H1 (cell line): ENCODE results near the gene GFOD1. TPM values are rescaled to one million over a fixed set of nuclear protein-coding genes. Genes with fewer than 3 reads are reported as not detected.

Source experiments
- CTCF ChIA-PET: fragments of 300-600 bp; sonication (Branson Sonifier 250); formaldehyde crosslinking; loops from one replicate; lab custom pipeline; 2021; ENCODE audit not compliant: partially characterized antibody; lab: Charles Lee
- POLR2A ChIA-PET: fragments of 300-600 bp; sonication (Branson Sonifier 250); formaldehyde crosslinking; loops from one replicate; lab custom pipeline; 2021; ENCODE audit warnings: inconsistent platforms; ENCODE audit not compliant: partially characterized antibody; lab: Charles Lee
- DNase-seq, 2 experiments: peaks; one replicate each; pipeline versions ENCODE4 v3.0.0 to v3.0.0-alpha.2; 2010 to 2022; ENCODE audit warnings: low spot score in 2 of 2, low read depth in 1 of 2, mixed read lengths in 1 of 2
- FAIRE-seq: peaks from 2 replicates; lab custom pipeline; 2011; peaks lifted over from hg19 to GRCh38; lab: Jason Lieb, UNC
- H2AFZ ChIP-seq: 2 replicates; pipeline ENCODE4 v1.8.1; 2012; ENCODE audit warnings: low read length, inconsistent platforms
- H2AK5ac ChIP-seq: 2 replicates; pipeline ENCODE4 v1.6.1; 2013; ENCODE audit warnings: low read depth, low read length
- H2BK120ac ChIP-seq: replicated peaks from 2 replicates; pipeline ENCODE3; 2013; ENCODE audit warnings: low read depth, low read length, inconsistent platforms
- H2BK12ac ChIP-seq: 2 replicates; pipeline ENCODE4 v1.6.1; 2013; ENCODE audit warnings: low read depth, low read length
- H2BK15ac ChIP-seq: 2 replicates; pipeline ENCODE4 v1.6.1; 2013; ENCODE audit warnings: low read length
- H2BK20ac ChIP-seq: 2 replicates; pipeline ENCODE4 v1.6.1; 2013; ENCODE audit warnings: low read length
- H2BK5ac ChIP-seq: 2 replicates; pipeline ENCODE4 v1.6.1; 2013; ENCODE audit warnings: low read depth, low read length
- H3K14ac ChIP-seq: 2 replicates; pipeline ENCODE4 v1.6.1; 2013; ENCODE audit warnings: inconsistent platforms; ENCODE audit not compliant: insufficient read length
- H3K18ac ChIP-seq: 2 replicates; pipeline ENCODE4 v1.6.1; 2013; ENCODE audit warnings: low read length; ENCODE audit errors: extremely low read depth
- H3K23ac ChIP-seq: 2 replicates; pipeline ENCODE4 v1.6.1; 2013; ENCODE audit warnings: inconsistent platforms; ENCODE audit not compliant: insufficient read length
- H3K23me2 ChIP-seq: 2 replicates; pipeline ENCODE4 v1.6.1; 2013; ENCODE audit warnings: low read depth, low read length
- H3K27ac ChIP-seq: 2 replicates; pipeline ENCODE4 v1.6.1; 2011; ENCODE audit warnings: low read depth, low read length, inconsistent platforms
- H3K27me3 ChIP-seq, 4 experiments: replicated peaks in 1 of 4; 1 replicate in 1 of 4; 2 replicates in 3 of 4; pipeline versions ENCODE4 v1.6.1 to v1.8.1; 2011 to 2013; ENCODE audit warnings: low read length in 3 of 4, mild to moderate bottlenecking in 3 of 4, inconsistent platforms in 2 of 4, mixed read lengths in 2 of 4, moderate library complexity in 1 of 4; ENCODE audit not compliant: control insufficient read depth in 3 of 4, insufficient read depth in 3 of 4; ENCODE audit errors: extremely low read depth in 1 of 4
- H3K36me3 ChIP-seq, 4 experiments: 2 replicates each; pipeline versions ENCODE4 v1.6.1 to v1.8.1; 2011 to 2013; ENCODE audit warnings: mild to moderate bottlenecking in 4 of 4, low read length in 3 of 4, moderate library complexity in 2 of 4, control low read depth in 1 of 4, inconsistent platforms in 1 of 4; ENCODE audit not compliant: insufficient read depth in 4 of 4, control insufficient read depth in 2 of 4
- H3K4ac ChIP-seq: replicated peaks from 2 replicates; pipeline ENCODE3; 2013; ENCODE audit warnings: low read length, low read depth, mixed read lengths, inconsistent platforms; ENCODE audit not compliant: insufficient read length
- H3K4me1 ChIP-seq, 4 experiments: replicated peaks in 1 of 4; 1 replicate in 1 of 4; 2 replicates in 3 of 4; pipeline versions ENCODE4 v1.6.1 to v1.8.1; 2011 to 2013; ENCODE audit warnings: low read length in 3 of 4, inconsistent platforms in 2 of 4, mixed read lengths in 1 of 4; ENCODE audit not compliant: insufficient read depth in 4 of 4, control insufficient read depth in 3 of 4
- H3K4me2 ChIP-seq, 2 experiments: 2 replicates each; pipeline versions ENCODE4 v1.6.1 to v1.8.1; 2011 to 2013; ENCODE audit warnings: low read depth in 2 of 2, low read length in 2 of 2, control low read depth in 1 of 2, inconsistent platforms in 1 of 2, mild to moderate bottlenecking in 1 of 2; ENCODE audit not compliant: insufficient read depth in 1 of 2
- H3K4me3 ChIP-seq, 4 experiments: fragments of 200-600, 300-600 bp in 1 of 4; sonication (generic), shearing (Covaris generic), sonication (Bioruptor Twin) in 1 of 4; 2 replicates each; pipeline versions ENCODE4 v1.5.1 to v1.8.1; 2011 to 2016; ENCODE audit warnings: low read length in 4 of 4, low read depth in 3 of 4, control low read depth in 2 of 4, inconsistent platforms in 2 of 4, mild to moderate bottlenecking in 2 of 4, mixed read lengths in 1 of 4, moderate library complexity in 1 of 4; ENCODE audit not compliant: insufficient read depth in 2 of 4; ENCODE audit errors: extremely low read depth in 1 of 4
- H3K56ac ChIP-seq: replicated peaks from 2 replicates; pipeline ENCODE3; 2013; ENCODE audit warnings: low read depth, mild to moderate bottlenecking, mixed read lengths, low read length, inconsistent platforms; ENCODE audit not compliant: insufficient read length
- H3K79me1 ChIP-seq: 2 replicates; pipeline ENCODE4 v1.6.1; 2013; ENCODE audit warnings: low read depth, low read length, control low read depth
- H3K79me2 ChIP-seq, 2 experiments: 2 replicates each; pipeline versions ENCODE4 v1.6.1 to v1.8.1; 2012 to 2013; ENCODE audit warnings: low read length in 2 of 2, mild to moderate bottlenecking in 2 of 2, inconsistent platforms in 1 of 2; ENCODE audit not compliant: insufficient read depth in 2 of 2, control insufficient read depth in 1 of 2
- H3K9ac ChIP-seq, 4 experiments: replicated peaks in 1 of 4; 1 replicate in 1 of 4; 2 replicates in 3 of 4; pipeline versions ENCODE4 v1.6.1 to v1.8.1; 2011 to 2013; ENCODE audit warnings: low read depth in 3 of 4, low read length in 3 of 4, control low read depth in 2 of 4, mild to moderate bottlenecking in 2 of 4, moderate library complexity in 2 of 4, inconsistent platforms in 1 of 4; ENCODE audit errors: extremely low read depth in 1 of 4
- H3K9me3 ChIP-seq, 2 experiments: 2 replicates each; pipeline versions ENCODE4 v1.6.1 to v1.8.1; 2012 to 2013; ENCODE audit warnings: mild to moderate bottlenecking in 2 of 2, moderate library complexity in 2 of 2, control low read depth in 1 of 2, inconsistent platforms in 1 of 2, low read depth in 1 of 2, low read length in 1 of 2, mixed read lengths in 1 of 2; ENCODE audit not compliant: insufficient read depth in 2 of 2
- H4K20me1 ChIP-seq, 2 experiments: replicated peaks in 1 of 2; 2 replicates each; pipeline versions ENCODE3 to v1.8.1; 2011 to 2013; ENCODE audit warnings: inconsistent platforms in 2 of 2, low read length in 2 of 2, mild to moderate bottlenecking in 1 of 2; ENCODE audit not compliant: insufficient read depth in 2 of 2, control insufficient read depth in 1 of 2
- H4K5ac ChIP-seq: 2 replicates; pipeline ENCODE4 v1.6.1; 2013; ENCODE audit warnings: low read length, low read depth, mixed read lengths, inconsistent platforms; ENCODE audit not compliant: insufficient read length
- H4K8ac ChIP-seq: 2 replicates; pipeline ENCODE4 v1.8.0; 2013; ENCODE audit warnings: mild to moderate bottlenecking, moderate library complexity, low read length, inconsistent platforms; ENCODE audit not compliant: insufficient read depth; ENCODE audit errors: extremely low read depth
- H4K91ac ChIP-seq: replicated peaks from 2 replicates; pipeline ENCODE3; 2013; ENCODE audit warnings: low read length, mixed read lengths, inconsistent platforms; ENCODE audit not compliant: insufficient read length
- BACH1 ChIP-seq: IDR thresholded peaks from 2 replicates; pipeline ENCODE4 v1.6.1; 2012; ENCODE audit warnings: low read length, improper control_type of control experiment
- CBX5 ChIP-seq: fragments of 300-800, 300-1000 bp; sonication (generic); IDR thresholded peaks from 2 replicates; pipeline ENCODE4 v1.7.1; 2016; ENCODE audit warnings: antibody characterized with exemption, low read length, low read depth
- CREB1 ChIP-seq: IDR thresholded peaks from 2 replicates; pipeline ENCODE4 v1.6.1; 2012; ENCODE audit warnings: inconsistent platforms
- GTF2F1 ChIP-seq: IDR thresholded peaks from 2 replicates; pipeline ENCODE4 v1.6.1; 2012; ENCODE audit warnings: low read depth, low read length, improper control_type of control experiment, borderline replicate concordance
- KDM5A ChIP-seq: fragments of 200-600 bp; IDR thresholded peaks from 2 replicates; pipeline ENCODE4 v1.7.1; 2012; ENCODE audit warnings: mild to moderate bottlenecking, low read length, inconsistent platforms, mixed read lengths
- SIRT6 ChIP-seq: IDR thresholded peaks from one replicate; pipeline ENCODE4 v1.7.1; 2012; ENCODE audit warnings: low read length, inconsistent platforms
- SUZ12 ChIP-seq: fragments of 200-600 bp; sonication (generic); IDR thresholded peaks from 2 replicates; pipeline ENCODE4 v1.6.1; 2012; ENCODE audit warnings: mild to moderate bottlenecking, inconsistent platforms, low read length, moderate library complexity, mixed read lengths
- TAF7 ChIP-seq: optimal IDR thresholded peaks from 2 replicates; pipeline ENCODE3; 2011; ENCODE audit warnings: low read depth, mild to moderate bottlenecking, inconsistent platforms, low read length, moderate library complexity, borderline replicate concordance
- TCF12 ChIP-seq: IDR thresholded peaks from 2 replicates; pipeline ENCODE4 v1.6.1; 2011; ENCODE audit warnings: low read depth, mild to moderate bottlenecking, low read length
- WGBS, 2 experiments: shearing (Covaris generic) in 1 of 2; methylation state at CpG; one replicate each; pipeline versions ENCODE4 v1.1.6 to v1.1.7; 2013 to 2015; ENCODE audit warnings: low lambda C conversion rate in 2 of 2, mixed read lengths in 2 of 2, inconsistent platforms in 1 of 2, low coverage in 1 of 2, missing lambda C conversion rate in 1 of 2; ENCODE audit not compliant: insufficient replicate concordance in 2 of 2, insufficient coverage in 1 of 2, insufficient read length in 1 of 2; ENCODE audit errors: extremely low coverage in 1 of 2, missing lambda C conversion rate in 1 of 2; 5-methylcytosine and 5-hydroxymethylcytosine counted together
- polyA plus RNA-seq, 7 experiments: library from polyadenylated mRNA; depleted of rRNA in 3 of 7; stranded (reverse) in 5 of 7; unstranded in 2 of 7; fragments of >200 nt in 5 of 7; fragments of 200-250 nt in 2 of 7; gene quantifications; 1 replicate in 5 of 7; 2 replicates in 1 of 7; 4 replicates in 1 of 7; pipeline versions ENCODE4 v1.2.1 to v1.2.3, GENCODE V29; 2011 to 2013; ENCODE audit warnings: missing spikeins in 2 of 7, mixed read lengths in 2 of 7
- total RNA-seq: library from RNA; stranded (reverse); fragmentation: NEBNext Ultra II Directional; extraction: Animal tissue kit (Norgen Biotek cat#: 25700); gene quantifications from 2 replicates; pipeline ENCODE4 v1.2.1, GENCODE V29; 2021

Gene GFOD1
- total and polyA plus RNA-seq, 2 of the 8 experiments (the other 6 are each of a cell fraction or from before 2014, with no cell fraction given), result 2.5 to 8.8 TPM

DNA sequence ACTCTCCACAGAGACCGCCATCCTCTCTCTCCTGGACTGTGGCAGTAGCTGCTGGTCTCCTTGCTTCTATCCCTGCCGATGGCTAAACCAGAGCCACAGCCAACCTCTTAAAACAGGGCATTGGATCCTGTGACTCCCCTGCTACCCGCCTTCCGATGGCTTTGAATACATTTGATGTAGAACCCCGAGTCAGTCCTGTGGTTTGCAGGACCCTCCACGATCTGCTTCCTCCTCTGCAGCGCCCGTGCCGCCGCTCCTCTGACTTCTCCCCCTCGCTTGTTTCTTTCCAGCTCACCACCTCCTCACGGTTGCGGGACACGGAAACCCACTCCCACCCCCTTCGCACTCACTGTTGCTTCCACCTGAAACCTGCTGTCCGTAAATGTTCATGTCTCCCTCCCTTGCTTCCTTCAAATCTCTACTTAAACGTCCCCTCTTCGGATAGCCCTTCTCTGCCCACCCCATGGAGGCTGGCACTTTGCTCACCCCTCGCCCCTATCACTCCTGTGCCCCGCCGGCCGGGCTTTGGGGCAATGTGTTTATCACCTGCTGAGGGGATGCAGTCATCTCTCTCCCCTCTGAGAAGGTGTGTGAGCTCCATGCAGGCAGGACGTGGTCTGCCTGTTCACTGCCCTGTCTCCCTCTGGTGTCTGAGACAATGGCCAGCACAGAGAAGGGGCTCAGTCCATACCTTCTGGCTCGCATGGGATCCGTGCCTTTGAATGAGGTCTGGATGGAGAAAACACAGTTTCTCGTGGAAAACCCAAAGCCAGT is 67.8 kb downstream of the GFOD1 start:
- H4K20me1 ChIP-seq, result no peaks in the 10 kb centered on the region
- H3K23ac ChIP-seq, result no peak overlapping the region
- no peak overlapping the region for H2BK120ac ChIP-seq
- no peaks in the 10 kb centered on the region for H3K79me2 ChIP-seq
- ChIA-PET POLR2A (interaction anchor here (0.8 kb wide), 1 partner anchor 35 kb away, joined by 3 read pairs; no protein-coding TSS in a partner anchor), CTCF (interaction anchor here (0.8 to 1.1 kb wide), 4 partner anchors 9 to 156 kb away, joined by 3 read pairs; no protein-coding TSS in a partner anchor)
- TF ChIP-seq GTF2F1 (no peak), BACH1 (no peak), TAF7 (no peak), SUZ12 (no peak), KDM5A (no peak), SIRT6 (no peak), CBX5 (no peak), TCF12 (no peak), CREB1 (no peak)
- H3K9ac ChIP-seq, result no peak overlapping the region
- peak overlapping the region; percentile 94 for H2BK12ac ChIP-seq
- peak overlapping the region; percentile 74 for H3K18ac ChIP-seq
- H3K14ac ChIP-seq, result no peak overlapping the region
- no peak for FAIRE-seq
- H3K23me2 ChIP-seq, result no peaks in the 10 kb centered on the region
- H4K91ac ChIP-seq, result peak overlapping the region; percentile 49
- 88% methylated on average over 26 of the region's 26 CpGs; no CpG with 5 or more reads in 1 of the 2 experiments for WGBS, 2 experiments
- no peak overlapping the region for H4K8ac ChIP-seq
- no peaks in the 10 kb centered on the region for H3K79me1 ChIP-seq
- peak overlapping the region; percentile 96 for H2AK5ac ChIP-seq
- peak overlapping the region; percentile 89 for H2BK20ac ChIP-seq
- peak overlapping the region; percentile 82; the same call in 1 of the 2 replicates for H2BK15ac ChIP-seq
- no peaks in the 10 kb centered on the region for H3K36me3 ChIP-seq
- H3K9me3 ChIP-seq, result no peaks in the 10 kb centered on the region
- peak overlapping the region; percentile 6 for H3K4ac ChIP-seq
- H4K5ac ChIP-seq, result no peak overlapping the region
- H2BK5ac ChIP-seq, result peak overlapping the region; percentile 57; the same call in 1 of the 2 replicates
- H3K56ac ChIP-seq, result no peak overlapping the region
- H2AFZ ChIP-seq, result no peak overlapping the region
- no peak overlapping the region for H3K4me3 ChIP-seq
- H3K4me2 ChIP-seq, result no peak overlapping the region
- no peak for DNase-seq
- no peak overlapping the region for H3K27ac ChIP-seq
- peaks cover 12 to 19% (median 14%) of the 10 kb centered on the region in 4 experiments; a peak in 6 of 7 replicates for H3K4me1 ChIP-seq
- H3K27me3 ChIP-seq, result no peaks in the 10 kb centered on the region
